CD4-positive, alpha-beta T cell treated with Interleukin-12 subunit alpha and Interleukin-12 subunit beta, for 1 hour (primary cell): Measurements from ENCODE around the gene LRG1.

Experiments used
- DNase-seq: peaks from one replicate; pipeline ENCODE4 v3.0.0-alpha.2; 2020

The LRG1 gene

GRCh38 chr19:4506449-4507149 is 33.2 kb downstream of the LRG1 start:
- no peak for DNase-seq

DNA sequence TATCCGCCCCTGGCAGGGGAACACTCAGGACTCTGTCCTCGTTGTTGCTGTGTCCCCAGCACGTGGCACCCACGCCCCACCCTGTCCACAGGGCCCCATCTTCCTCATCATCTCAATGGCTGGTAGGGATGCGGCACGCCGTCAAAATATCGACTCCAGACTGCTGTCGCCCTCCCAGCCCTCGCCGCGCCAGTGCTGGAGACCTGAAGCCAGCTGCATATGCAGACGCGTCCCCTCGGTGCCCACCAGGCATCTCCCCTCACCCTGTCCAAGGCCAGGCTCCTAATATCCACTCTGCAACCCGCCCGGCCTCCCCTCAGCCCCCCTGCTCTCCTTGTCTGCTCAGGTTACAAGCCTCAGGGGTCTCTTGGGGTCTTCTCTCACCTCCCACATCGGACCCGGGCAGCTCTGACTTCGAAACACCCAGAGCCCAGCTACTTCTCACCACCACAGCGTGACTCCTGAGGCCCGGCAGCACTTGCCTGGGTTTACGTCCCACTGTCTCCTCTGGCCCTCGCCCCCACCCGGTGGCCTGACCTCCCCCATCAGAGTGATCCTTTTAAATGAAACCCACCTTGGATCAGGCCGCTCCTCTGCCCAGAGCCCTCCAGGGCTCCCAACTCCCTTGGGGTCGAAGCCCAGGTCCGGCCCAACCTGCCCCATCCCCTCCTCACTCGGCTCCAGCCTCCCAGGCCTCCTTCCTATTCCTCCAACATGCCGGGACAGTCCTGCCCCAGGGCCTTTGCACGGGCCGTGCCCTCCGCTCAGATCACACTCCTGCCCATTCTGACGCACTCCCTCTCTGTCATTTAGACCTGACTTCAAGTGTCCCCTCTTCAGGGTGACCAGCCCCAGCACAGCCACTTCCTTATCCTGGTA is 34.0 kb downstream of the LRG1 start:
- no peak for DNase-seq

- DNase-seq, result no peak
Measured at GRCh38 chr19:4504891-4505569, 34.8 kb downstream of the LRG1 start.

DNA sequence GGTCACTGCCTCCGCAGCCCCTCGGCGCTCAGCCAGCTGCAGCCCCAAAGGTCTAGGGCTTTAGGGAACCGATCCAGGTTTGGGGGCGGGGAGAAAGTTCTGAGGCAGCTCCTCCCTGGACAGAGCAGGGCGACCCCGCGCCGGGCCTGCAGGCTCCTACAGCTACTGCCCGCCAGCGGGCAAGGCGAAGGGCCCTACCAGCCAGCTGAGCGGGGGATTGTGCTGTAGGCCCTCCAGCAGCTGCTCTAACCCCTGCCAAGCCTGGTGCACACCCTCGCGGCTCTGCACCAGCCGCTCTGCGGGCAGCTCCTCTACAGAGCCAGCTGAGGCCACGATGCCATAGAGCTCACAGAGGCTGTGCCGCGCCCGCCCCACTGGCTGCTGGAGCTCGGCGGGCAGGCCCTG is 35.5 kb downstream of the LRG1 start:
- no peak for DNase-seq

DNA sequence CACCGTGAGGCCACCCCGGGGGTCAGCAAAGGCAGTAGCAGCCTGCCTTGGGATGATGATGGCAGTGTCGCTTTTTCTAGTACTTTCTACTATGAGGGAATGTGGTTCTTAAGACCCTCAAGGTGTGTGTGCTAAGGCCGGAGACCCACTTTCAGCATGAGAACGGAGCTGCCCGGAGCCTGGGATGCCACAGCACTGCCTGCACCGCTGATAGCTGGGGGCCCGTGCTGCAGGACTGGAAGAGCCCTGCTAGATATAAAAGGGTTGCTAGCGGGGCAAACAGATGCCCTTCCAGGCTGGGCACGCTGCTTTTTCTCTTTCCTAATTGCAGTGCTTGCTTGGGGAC is 36.0 kb downstream of the LRG1 start:
- no peak for DNase-seq

- no peak for DNase-seq
Measured at GRCh38 chr19:4503132-4503824, 36.6 kb downstream of the LRG1 start.

DNA sequence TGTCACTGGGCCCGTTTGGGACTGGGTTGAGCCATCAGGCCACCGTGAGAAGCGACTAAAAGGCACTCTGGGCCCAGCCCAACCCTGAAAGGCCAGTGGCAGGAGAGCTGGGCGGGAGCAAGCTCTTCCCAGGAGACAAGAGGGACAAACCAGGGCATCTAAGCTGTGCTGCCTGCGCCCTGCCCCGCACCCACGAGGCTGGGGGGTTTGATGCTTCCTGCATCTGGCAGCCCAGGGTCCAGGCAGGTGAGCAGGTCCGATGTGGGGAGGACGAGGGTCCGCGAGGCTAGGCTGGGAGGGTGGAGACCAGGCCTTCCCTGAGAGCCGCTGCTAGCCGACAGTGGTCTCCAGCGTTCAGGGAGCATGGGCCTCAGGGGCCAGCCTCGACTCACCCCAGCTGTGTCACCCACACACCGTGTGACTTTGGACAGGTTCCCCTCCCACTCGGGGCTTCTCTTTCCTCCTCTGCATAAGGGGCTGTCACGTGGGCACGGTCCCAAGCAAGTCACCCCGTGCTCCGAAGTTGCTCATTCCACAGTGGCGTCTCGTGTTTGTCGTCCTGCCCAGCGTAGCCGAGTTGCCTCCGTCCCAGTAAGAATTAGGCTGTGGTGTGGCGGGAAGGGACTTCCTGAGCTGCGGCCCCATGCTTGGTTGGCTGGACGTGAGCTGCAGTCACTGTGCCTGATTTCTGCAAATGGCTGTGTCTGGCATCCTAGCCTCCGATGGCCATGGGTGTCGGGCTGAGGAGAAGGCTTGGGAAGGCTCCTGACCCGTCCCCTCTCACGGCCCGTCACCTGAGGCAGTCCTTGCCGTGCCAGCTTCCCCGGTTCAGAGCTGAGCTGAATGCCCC is 37.3 kb downstream of the LRG1 start:
- DNase-seq, result no peak

- no peak for DNase-seq
Measured at GRCh38 chr19:4501691-4502090, 38.1 kb downstream of the LRG1 start.

- DNase-seq, result no peak
Measured at GRCh38 chr19:4500841-4501591, 38.8 kb downstream of the LRG1 start.

DNA sequence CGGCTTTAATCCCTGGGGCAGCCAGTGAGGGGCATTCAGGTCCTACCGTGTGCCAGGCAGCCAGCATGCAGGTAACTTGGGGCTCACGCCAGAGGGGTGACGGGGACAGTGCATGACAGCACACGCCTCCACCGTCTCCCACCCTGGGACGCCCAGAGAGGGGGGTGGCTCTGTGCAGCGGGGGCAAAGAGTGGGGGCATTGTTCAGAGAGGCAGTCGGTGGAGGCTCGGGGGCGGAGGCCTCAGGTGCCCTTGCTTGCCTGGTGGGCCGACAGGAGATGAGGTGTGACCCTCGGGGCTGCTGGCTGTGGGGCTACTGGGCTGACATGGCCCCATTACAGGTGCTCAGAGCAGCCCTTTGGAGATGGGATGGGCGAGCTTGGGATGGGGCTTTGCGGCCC is 40.0 kb downstream of the LRG1 start:
- DNase-seq, result no peak

- DNase-seq, result no peak
Measured at GRCh38 chr19:4499318-4499717, 40.5 kb downstream of the LRG1 start.

GRCh38 chr19:4498694-4499093 is 41.1 kb downstream of the LRG1 start:
- no peak for DNase-seq

DNA sequence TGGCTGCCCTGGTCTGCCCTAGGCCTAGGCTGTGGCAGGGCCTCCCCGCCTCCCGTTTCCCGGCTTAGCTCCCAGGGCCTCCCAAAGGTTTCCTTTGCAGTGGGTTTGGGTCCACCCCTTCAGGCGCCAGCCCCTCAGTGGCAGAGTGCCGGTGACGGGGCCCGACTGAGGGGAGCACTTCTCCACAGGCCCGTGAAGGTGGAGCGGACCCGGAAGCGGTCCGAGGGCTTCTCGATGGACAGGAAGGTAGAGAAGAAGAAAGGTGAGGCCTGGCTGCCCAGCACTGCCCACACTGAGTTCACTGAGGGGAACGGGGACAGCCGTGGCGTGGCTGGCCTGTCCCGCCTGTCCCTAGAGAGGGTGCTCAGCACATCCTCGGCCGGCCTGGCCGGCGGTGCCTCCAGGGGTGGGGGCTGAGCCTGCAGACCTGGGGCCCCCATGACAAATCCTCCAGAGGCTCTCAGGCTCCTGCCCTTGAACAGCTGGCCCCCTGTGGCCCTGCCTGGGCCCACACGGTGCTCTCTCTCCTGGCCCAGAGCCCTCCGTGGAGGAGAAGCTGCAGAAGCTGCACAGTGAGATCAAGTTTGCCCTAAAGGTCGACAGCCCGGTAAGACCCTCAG is 42.0 kb downstream of the LRG1 start:
- no peak for DNase-seq

DNA sequence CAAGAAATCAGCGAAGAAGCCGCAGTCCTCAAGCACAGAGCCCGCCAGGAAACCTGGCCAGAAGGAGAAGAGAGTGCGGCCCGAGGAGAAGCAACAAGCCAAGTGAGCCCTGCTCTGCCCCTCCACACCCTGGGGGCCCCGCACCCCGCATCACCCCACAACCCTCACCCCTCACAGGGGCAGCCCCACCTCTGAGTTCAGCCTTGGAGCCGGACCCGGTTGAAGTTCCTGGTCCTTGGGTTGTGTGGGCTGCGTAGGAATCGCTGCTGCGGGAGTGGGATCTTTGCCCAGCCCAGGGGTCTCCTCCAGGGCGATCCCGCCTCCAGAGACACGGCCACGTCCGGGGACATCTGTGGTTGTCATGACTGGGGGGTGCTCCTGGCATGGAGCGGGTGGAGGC is 43.5 kb downstream of the LRG1 start:
- no peak for DNase-seq

DNA sequence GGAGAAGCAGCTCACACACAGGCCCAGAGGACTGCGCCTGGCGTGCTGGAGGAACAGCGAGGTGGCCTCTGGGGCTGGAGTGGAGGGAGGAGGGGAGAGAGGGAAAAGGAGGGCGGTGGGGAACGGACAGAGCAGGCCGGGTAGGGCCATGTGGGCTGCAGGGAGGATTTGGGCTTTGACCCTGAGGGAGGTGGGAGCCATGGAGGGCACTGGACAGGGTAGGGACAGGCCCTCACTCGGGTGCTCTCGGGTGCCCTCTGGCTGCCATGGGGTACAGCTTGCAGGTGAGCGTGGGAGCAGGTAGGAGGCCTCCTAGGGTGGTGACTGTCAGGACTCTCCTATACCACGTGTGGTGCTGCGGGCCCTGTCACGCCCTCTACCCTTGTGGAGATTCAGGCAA is 44.4 kb downstream of the LRG1 start:
- no peak for DNase-seq

GRCh38 chr19:4494691-4495064 is 45.2 kb downstream of the LRG1 start:
- no peak for DNase-seq

GRCh38 chr19:4493929-4494690 is 45.7 kb downstream of the LRG1 start:
- no peak for DNase-seq

DNA sequence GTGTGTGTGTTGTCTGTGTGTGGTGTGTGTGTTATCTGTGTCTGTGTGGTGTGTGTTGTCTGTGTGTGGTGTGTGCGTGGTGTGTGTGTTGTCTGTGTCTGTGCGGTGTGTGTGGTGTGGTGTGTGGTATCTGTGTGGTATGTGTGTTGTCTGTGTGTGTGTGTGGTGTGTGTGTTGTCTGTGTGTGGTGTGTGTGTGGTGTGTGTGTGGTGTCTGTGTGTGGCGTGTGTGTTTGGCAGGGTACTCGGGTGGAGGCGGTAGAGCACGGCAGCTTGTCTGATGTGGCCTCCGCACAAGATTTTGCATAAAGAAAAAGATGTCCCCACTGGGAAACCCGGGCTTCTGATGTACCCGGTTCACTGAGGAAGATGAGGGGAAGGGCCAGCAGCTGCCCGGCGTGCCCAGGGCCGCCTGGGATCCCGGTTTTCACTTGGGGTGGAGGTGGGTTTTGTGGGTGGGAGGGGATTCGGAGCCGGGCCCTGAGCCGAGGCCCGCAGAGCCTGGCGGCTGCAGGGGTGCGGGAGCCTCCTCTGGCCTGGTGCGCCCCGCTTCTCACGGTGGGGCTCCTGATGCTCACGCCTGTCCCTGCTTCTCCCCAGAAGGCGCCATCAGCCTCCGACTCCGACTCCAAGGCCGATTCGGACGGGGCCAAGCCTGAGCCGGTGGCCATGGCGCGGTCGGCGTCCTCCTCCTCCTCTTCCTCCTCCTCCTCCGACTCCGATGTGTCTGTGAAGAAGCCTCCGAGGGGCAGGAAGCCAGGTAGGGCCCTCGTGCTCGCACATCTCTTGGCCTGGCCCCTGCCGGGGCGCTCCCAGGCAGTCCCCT is 46.5 kb downstream of the LRG1 start:
- no peak for DNase-seq

- no peak for DNase-seq
Measured at GRCh38 chr19:4492337-4493103, 47.3 kb downstream of the LRG1 start.
